Neutrophil (primary cell): ENCODE results near the gene ANKRD24.

Source experiments
- H3K27ac ChIP-seq: fragments of 200-600 bp; sonication (generic); 2 replicates; pipeline ENCODE4 v1.5.1; 2016; ENCODE audit warnings: mild to moderate bottlenecking, moderate library complexity
- H3K27me3 ChIP-seq: fragments of 200-600 bp; sonication (generic); 2 replicates; pipeline ENCODE4 v1.6.0; 2016; ENCODE audit warnings: mild to moderate bottlenecking
- H3K36me3 ChIP-seq: fragments of 200-600 bp; sonication (generic); 2 replicates; pipeline ENCODE4 v1.5.1; 2017
- H3K4me1 ChIP-seq, 2 experiments: fragments of 200-600 bp in 1 of 2; sonication (generic) in 1 of 2; 1 replicate in 1 of 2; 2 replicates in 1 of 2; pipeline versions ENCODE4 v1.5.1 to v1.6.1; 2013 to 2016; ENCODE audit warnings: low read depth in 1 of 2, low read length in 1 of 2, mild to moderate bottlenecking in 1 of 2, moderate library complexity in 1 of 2; ENCODE audit not compliant: control insufficient read depth in 1 of 2, insufficient read depth in 1 of 2
- H3K4me3 ChIP-seq, 2 experiments: fragments of 200-600 bp in 1 of 2; sonication (generic) in 1 of 2; 1 replicate in 1 of 2; 2 replicates in 1 of 2; pipeline ENCODE4 v1.5.1; 2013 to 2016; ENCODE audit warnings: low read depth in 1 of 2, low read length in 1 of 2, mild to moderate bottlenecking in 1 of 2, moderate library complexity in 1 of 2
- H3K9me3 ChIP-seq: fragments of 200-600 bp; sonication (generic); 2 replicates; pipeline ENCODE4 v1.5.1; 2016
- TF ChIP-seq, protein P1 (sequence below): fragments of 200-600 bp; sonication (generic); IDR thresholded peaks from 2 replicates; pipeline ENCODE4 v1.5.1; 2016; ENCODE audit warnings: antibody characterized with exemption

ANKRD24 gene

DNA sequence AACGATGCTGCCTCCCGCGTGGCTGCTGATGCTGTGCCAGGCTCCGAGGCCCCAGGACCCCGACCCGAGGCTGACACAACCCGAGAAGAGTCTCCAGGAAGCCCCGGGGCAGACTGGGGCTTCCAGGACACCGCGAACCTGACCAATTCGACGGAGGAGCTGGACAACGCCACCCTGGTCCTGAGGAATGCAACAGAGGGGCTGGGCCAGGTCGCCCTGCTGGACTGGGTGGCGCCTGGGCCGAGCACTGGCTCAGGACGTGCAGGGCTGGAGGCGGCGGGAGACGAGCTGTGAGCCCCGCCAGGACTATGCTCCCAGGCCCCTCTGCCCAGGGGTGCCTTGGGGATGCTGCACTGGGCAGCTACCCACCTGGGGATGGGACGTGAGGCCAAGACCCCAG, 10.8 kb upstream of the ANKRD24 start:
- H3K4me1 ChIP-seq = no peaks in the 10 kb centered on the region
- no peak overlapping the region for H3K4me3 ChIP-seq
- H3K27me3 ChIP-seq = peaks cover 29% of the 10 kb centered on the region
- peaks cover 30% of the 10 kb centered on the region for H3K36me3 ChIP-seq
- no peaks in the 10 kb centered on the region for H3K9me3 ChIP-seq
- no peak overlapping the region for H3K27ac ChIP-seq
- TF ChIP-seq, protein P1, sequence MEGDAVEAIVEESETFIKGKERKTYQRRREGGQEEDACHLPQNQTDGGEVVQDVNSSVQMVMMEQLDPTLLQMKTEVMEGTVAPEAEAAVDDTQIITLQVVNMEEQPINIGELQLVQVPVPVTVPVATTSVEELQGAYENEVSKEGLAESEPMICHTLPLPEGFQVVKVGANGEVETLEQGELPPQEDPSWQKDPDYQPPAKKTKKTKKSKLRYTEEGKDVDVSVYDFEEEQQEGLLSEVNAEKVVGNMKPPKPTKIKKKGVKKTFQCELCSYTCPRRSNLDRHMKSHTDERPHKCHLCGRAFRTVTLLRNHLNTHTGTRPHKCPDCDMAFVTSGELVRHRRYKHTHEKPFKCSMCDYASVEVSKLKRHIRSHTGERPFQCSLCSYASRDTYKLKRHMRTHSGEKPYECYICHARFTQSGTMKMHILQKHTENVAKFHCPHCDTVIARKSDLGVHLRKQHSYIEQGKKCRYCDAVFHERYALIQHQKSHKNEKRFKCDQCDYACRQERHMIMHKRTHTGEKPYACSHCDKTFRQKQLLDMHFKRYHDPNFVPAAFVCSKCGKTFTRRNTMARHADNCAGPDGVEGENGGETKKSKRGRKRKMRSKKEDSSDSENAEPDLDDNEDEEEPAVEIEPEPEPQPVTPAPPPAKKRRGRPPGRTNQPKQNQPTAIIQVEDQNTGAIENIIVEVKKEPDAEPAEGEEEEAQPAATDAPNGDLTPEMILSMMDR = no peak

DNA sequence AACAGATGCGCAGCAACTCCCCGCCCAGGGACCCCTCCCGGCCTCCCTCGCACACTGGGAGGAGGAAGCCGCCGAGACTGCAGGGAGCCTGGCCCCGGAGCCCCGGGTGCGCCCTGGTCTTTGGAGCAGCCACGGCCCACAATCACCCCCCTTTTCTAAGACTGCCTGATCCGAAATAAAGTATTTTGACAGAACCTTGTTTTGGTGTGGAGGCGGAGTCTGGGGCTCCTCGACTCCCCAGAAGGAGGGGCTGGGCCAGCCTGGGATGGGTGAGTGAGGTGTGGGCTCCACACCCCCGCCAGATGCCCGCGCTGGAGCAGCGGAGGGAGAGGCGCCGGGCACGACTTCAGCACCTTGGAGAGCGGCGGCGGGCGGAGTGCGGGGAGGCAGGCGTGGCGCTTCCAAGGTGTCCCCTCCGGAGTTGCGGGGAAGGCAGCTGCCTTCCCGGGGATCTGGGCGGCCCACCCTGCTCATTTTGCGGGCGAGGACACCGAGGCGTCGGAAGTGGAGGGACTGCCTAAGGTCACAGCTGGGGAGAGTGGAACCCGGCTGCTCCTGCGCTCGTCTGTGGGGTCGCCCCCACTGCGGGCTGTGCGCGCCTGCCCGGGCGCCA, 9.5 kb upstream of the ANKRD24 start:
- H3K36me3 ChIP-seq = peaks cover 42% of the 10 kb centered on the region
- no peaks in the 10 kb centered on the region for H3K9me3 ChIP-seq
- no peaks in the 10 kb centered on the region for H3K4me1 ChIP-seq
- TF ChIP-seq, protein P1 = no peak
- peaks cover 29% of the 10 kb centered on the region for H3K27me3 ChIP-seq
- no peak overlapping the region for H3K27ac ChIP-seq
- no peak overlapping the region for H3K4me3 ChIP-seq

DNA sequence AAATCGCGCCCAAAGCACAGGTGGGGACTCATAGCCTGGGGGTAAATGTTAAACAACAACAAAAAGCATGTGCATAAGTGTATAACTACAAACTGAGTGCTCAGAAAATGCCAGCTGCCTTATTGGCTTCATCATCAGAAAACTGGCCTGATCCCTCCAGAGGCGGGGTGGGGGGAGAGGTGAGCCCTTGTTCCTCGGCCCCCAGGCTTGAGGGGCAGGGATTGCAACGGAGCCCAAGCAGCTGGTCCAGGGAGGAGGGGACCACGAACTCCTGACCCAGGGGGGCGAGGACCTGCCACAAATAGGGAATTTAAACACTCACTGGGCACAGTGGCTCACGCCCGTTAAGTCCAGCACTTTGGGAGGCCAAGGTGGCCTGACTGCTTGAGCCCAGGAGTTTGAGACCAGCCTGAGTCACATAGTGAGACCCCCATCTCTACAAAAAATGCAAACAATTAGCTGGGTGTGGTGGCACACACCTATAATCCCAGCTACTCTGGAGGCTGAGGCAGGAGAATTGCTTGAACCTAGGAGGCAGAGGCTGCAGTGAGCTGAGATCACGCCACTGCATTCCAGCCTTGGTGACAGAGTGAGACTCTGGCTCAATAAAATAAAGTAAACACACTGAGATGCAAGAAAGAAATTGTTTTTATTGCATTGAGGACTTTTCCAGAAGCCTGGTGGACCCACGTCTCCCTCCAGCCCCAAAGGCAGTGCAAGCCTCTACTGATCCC, 8.8 kb upstream of the ANKRD24 start:
- no peak overlapping the region for H3K27ac ChIP-seq
- H3K27me3 ChIP-seq = peaks cover 29% of the 10 kb centered on the region
- H3K36me3 ChIP-seq = peaks cover 49% of the 10 kb centered on the region
- TF ChIP-seq, protein P1 = no peak
- no peaks in the 10 kb centered on the region for H3K4me1 ChIP-seq
- no peaks in the 10 kb centered on the region for H3K9me3 ChIP-seq
- H3K4me3 ChIP-seq = no peak overlapping the region

DNA sequence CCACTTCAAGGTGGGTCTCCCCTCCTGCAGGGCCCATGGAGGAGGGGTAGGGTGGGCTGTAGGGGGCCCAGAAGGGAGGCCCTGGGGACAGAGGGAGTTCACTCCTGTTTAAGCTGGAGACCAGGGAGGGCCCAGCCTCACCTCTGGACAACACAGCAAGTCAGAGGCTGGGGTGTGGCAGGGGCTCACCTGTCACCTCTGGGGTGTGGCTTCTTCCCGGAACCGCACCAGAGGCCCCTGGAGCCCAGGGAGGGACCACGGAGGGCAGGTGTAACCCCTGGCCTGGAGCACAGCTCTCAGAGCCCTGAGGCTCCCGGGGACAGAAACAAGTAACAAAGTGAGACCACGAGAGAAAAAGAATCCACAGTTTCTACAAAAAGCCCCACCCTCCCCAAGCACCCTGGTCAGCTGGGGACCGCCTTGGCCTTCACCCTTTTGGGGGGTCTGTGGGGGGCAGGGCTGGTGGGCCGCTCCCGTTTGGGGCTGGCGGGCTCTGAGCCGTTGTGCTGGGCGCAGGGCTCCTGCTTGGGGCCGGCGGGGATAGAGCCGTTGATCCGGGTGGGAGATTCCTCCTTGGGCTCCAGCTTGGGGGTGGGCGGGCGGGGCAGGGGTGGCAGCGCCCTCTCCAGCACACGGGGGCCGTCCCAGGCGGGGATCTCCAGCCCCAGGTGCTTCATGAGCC, 8.1 kb upstream of the ANKRD24 start:
- Histone ChIP-seq H3K36me3 (peaks cover 56% of the 10 kb centered on the region), H3K4me3 (no peak overlapping the region), H3K4me1 (no peaks in the 10 kb centered on the region), H3K9me3 (no peaks in the 10 kb centered on the region), H3K27ac (no peak overlapping the region), H3K27me3 (peaks cover 29% of the 10 kb centered on the region)
- TF ChIP-seq, protein P1 = no peak

DNA sequence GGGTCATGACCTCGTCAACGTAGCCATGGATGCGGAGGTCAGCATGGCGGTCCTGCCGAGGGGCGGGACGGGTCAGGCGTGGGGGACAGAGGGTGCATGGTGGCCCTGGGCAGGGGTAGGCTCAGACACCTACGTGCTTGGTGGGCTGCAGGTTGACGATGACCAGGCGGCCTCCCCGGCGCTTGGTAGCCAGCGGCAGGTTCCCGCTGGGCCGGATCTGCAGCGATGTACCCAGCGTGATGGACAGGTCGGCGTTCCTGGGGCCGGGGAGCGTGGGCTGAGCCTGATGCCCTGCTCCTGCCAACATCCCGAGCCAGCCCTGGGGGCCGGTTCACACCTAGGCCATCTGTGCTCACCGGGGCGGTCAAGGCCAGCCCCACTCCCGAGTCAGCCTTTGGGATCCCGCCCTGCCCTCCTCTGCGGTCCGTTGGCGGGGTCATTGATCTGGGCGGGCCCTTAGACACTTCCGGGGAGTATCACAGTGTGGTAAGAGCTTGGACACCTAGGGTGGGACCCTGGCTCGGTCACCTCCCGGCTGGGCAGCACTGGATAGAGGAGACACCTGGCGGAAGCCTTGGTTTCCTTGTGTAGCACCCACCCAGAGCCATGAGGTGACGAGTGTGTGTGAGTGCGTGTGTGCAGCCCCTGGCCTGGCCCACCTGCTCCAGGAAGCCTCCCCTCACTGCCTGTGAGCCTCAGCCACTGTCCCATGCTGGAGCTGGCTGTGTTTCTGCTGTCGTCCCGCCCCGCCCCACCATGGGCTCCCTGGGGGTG, 7.4 kb upstream of the ANKRD24 start:
- Histone ChIP-seq H3K36me3 (peaks cover 61% of the 10 kb centered on the region), H3K27me3 (peaks cover 26% of the 10 kb centered on the region), H3K9me3 (no peaks in the 10 kb centered on the region), H3K4me1 (no peaks in the 10 kb centered on the region), H3K4me3 (no peak overlapping the region), H3K27ac (no peak overlapping the region)
- TF ChIP-seq, protein P1 = no peak
